DMS114 treated with DMSO at 0.1 percent for 48 hours (cell line): Measurements from ENCODE around the gene LMO1.

Experiments used
- DNase-seq: peaks from one replicate; lab custom pipeline; 2025; ENCODE audit not compliant: unreplicated experiment; lab: John Stamatoyannopoulos, UW

The LMO1 gene

DNA sequence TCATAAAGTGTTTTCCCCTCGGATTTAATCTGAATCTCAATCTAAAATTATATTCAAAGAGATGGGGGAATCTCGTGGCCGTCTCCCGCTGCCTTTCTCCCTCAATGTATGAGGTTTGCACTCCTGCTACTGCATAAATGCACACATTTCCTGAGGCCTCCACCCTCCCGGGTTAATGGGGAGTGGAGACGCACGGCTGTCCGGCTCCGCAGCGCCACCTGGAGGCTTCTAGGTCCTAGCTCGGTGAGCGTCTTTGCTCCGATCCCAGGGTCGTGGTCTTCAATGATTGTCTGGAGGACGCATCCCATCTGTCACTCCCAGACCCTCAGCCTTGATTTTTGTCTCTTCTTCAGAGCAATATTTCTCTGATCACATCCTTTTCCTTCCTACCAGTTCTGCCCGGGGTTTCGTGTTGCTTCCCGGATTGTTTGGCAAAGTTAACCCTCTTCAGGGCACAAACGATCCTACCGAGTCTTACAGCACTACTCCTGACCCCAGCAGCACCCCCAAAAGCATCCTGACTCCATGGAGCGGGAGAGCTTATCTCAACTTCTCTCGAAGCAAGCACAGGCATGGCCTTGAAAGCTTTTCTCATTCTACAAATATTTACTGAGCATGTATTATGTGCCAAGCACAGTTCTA is at the start of gene LMO1:
LMO1 (minus strand) TSS at position 110 of the 642 bp plus-strand sequence. CDS start 516 bp downstream, outside the sequence.
- DNase-seq: peak; percentile 22

DNA sequence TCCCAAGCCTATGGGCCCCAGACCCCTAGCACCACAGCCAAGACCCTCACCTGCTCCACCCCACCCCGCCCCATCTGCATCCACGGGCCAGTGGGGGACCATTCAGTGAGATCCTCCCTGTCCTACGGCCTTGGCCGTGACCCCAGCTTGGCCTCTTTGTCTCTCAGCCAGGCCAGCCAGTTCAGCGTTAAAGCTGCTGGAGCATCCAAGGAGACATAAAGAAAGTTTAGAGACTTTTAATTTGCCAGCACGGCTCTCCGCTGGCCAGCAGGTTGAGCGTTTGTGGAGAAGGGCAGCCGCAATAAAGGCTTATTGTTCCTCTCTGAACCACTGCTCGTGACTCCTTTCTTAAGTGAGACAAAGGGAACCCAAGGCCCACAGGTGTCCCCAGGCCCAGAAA is 49.3 kb upstream of the LMO1 start:
- no peak for DNase-seq

DNA sequence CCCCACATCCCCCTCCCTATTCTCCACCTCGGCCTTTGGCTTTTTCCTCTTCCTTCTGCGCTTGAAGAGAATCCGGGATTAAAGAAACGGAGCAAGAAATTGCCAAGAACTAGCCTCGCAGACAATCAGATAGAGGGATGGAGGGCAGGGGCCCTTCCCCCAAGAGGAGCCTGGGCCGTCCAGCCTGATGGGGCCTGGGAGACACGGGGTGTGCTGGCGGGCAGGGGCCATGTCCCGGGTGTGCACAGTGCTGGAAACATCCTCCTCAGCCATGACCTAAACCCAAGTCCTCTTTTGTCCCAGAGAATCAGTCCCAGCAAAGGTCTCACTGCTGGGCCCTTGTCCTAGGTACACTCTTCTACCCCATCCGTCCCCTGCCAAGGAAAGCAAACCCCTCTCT is 47.7 kb upstream of the LMO1 start:
- DNase-seq: no peak

DNA sequence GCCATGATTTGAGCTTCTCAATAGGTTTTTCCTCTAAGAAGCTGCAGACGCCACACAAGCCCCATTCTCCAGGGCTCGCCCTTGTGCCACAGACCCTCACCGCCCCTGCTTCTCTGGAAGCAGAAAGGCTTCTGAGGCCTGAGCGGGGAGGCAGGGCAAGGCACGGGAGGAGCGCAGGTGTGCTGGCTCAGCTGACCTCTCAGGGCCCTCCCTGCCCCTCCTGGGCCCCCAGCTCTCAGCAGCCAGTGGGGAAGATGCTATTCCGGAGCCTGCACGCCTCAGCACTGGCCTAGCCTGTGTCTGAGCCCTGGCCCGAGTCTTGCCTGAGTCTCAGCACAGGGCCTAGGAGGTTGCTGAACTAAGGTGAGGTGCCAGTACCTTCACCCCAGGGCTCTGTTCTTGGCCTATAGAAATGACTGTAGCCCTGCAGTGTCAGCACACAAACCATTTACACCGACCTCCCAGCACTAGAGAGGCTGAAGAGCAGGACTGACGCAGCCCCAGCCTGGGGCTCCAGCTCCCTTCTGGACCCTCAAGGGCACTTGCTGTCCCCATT is 47.1 kb upstream of the LMO1 start:
- DNase-seq: no peak

DNA sequence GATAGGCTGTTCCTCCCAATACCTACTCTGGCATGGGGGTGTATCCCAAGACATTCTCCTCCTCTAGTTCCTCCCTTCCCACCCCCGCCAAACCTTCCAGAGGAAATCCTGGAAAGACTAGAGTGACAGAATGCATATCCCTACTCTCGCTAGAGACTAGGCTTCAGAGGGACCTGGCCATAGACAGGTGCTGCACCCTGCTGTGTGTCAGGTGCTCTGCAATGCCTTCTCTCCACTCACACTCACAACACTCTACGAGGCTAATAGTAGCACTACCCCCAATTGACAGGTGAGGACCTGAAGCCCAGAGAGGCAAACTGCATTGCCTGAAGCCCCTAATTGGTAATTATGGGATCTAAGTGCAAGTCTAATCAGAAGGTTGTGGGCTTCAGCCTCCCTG is 46.2 kb upstream of the LMO1 start:
- DNase-seq: no peak

DNA sequence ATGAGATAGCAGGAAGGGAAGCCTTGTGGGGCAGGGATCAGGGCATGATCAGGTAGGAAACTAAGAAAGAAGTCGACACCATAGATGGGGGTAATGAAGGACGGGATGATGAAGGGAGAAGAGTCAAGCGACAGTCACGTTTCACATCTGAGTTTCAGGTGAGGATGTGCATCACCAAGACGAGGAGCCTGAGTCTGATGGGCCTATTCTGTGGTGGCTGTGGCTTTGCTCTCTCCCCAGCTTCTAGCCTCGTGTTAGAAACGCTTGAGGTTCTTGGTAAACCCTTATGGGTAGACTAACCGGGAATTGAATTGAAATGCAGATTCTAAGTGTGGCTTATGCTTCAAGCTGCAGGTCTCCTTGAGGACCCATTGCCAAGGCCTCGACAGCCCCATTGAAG is 45.6 kb upstream of the LMO1 start:
- no peak for DNase-seq

DNA sequence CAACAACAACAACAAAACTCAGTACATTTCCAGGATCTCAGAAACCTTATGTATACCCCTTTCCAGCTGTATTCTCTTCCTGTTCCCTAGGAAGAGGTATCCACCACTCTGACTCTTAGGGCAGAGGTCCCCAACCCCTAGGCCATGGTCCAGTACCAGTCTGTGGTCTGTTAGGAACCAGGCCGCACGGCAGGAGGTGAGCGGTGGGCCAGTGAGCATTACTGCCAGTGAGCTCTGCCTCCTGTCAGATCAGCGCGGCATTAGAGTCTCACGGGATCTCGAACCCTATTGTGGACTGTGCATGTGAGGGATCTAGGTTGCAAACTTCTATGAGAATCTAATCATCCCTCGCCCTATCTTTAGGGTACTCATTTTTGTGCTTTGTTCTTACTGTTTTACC is 43.9 kb upstream of the LMO1 start:
- DNase-seq: no peak

DNA sequence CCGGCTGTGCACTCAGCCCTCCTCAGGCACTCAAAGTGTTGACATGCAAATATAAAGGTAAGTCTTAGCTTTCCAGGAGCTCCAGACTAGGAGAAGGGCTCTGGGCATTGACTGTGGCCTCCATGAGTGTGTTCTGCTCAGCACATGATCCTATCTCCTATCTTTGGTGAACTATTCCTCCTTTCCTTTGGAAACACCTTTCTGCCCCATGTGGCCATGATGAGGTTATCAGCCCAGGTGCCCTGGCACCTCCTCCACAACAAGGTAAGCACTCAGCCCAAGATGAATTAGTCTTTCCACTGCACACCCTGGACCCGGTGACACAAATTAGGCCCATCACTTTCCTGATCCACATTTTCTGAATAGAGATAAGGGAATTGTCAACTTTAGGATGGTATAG is 37.9 kb upstream of the LMO1 start:
- no peak for DNase-seq

DNA sequence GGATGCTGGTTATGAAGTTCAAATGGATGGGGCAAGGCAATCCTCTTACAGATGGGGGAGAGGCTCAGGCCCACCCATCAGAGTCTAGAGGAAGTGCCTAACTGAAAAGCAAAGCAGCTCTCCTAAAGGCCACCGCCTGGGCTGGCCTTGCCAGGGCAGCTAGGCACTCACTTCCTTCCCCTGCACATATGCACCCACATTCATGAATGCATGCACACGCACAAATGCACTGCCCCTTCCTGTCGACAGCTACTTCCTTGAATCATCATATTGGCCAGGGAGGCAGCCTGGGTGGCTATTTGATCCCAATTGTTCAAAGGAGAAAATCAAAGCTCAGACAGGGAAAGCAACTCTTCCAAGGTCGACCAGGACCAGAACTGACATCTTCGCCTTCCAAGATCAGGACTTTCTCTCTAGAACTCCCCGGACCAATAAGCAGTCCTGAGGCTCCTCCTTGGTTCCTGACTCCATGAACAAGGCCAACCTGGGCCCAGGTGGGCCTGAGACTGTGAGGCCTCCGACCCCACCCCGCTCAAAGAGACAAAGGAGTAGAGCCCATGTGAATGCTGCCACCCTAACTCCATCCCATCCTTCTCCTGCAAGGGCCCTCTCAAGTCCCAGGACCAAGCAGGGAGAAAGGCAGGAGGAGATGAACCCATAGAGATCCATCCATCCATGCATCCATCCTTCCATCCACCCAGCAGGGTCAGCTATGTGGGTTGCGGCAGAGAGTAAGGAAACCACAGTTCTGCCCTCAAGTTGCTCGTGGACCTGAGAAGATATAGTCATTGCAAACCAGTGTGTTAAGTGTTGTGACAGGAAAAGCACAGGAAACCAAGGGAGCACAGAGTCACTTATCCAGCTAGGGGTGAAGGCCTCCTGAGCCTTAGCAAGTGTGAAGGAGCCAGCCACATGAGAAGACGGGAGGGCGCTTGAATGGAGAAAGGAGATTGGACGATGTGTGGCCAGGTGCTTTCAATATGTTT is 35.4 kb upstream of the LMO1 start:
- no peak for DNase-seq

DNA sequence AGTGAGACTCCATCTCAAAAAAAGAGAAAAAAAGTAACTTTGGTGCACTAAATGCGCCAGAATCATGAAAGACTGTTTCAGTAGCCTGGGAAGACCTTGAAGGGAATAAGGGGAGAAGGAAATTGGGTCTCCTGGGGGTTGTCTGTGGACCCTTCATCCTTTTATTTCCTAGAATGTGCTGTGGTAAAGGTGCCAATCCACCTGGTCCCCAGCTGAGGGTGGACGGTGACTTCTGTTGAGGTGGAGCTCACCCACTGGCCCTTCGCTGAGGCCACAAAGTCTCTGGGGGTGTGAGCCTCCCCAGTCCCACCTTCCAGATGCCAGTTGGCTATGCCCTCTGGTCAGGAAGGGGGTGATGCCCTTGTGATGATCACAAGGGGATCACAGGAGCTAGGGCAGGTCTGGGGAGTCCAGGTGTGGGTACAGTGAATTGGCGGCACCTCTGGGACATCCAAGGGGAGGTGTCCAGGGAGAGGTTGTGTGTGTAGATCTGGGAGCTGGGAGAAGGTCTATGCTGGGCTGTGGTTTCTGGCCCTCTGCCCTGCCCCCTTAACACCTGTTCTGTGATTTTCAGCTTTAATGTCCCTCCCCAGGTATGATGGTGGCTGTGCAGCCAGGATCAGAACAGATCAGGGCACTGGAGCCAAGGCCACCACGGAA is 34.2 kb upstream of the LMO1 start:
- DNase-seq: no peak

DNA sequence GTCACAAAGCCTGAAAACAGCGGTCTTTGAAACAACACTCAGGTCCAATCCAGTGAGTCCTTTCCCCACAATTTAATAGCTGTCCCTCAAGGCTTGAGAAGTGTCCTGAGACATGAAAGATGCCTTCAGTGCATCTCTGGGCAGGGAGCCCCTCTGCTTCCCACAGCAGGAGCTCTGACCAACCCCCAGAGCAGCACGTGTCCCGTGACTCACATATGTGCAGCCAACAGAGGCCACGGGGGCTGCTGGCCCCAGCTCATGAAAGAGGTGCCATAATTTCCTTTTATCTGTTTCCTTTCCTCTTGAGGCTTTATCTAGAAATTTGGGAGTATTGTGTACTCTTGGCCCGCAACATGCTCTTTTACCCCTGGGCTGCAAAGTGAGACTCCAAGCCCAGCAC is 33.2 kb upstream of the LMO1 start:
- DNase-seq: no peak

DNA sequence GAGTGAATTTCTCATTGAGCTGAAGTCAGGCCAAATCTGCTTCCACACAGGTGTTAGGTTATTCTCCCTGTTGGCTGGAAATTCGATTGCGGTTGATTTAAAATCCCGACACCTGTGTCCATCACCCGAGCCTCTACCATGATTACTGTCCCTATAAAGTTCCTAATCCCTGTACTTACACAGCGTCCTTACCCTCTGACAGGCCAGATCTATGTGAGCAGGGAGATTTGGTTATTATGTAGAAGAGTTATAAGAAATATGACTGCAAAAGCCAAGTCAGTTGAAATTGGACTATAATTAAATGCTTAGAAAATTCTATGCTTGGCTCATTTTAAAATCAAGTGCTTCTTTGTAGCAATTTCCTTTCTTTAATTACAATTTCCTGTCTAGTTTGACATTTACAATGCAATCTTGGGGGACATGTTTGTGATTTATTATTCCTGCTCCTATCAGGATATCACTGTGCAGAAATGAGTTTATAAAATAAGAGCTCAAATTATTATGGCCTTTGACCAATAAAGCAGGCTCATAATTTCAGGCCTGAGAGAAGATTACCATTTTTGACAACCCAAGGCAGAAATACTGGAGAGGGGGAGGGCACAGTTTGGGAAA is 32.5 kb upstream of the LMO1 start:
- no peak for DNase-seq

DNA sequence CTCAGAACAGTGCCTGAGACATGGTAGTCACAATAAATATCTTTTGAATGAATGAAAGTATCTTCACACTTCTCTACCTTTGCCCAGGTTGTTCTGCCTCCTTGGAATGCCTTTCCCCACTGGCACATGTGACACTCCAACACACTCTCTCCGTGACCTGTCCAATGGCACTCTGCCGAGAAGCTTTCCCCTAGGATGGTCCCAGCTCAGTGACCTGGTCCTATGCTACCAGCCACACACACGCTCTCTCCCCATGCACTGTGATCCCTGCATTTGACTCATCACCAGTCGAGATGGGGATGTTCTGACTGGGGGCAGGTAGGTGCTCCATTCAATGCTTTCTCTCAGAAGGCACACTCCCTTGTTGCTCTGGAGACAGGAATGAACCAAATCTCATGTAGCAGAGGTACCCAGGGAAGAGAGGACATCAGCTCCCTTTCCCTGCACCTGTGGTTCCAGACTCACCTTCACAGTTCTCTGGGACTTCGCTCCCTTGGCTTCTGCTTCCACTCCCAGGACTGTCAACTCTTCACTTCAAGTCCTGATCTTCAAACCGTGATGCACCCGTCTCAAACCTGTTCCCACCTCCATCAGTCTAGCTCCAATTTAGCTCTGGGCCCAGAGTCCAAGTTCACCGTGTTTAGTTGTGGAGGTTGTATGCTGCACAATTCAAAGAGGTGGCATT is 30.7 kb upstream of the LMO1 start:
- no peak for DNase-seq

DNA sequence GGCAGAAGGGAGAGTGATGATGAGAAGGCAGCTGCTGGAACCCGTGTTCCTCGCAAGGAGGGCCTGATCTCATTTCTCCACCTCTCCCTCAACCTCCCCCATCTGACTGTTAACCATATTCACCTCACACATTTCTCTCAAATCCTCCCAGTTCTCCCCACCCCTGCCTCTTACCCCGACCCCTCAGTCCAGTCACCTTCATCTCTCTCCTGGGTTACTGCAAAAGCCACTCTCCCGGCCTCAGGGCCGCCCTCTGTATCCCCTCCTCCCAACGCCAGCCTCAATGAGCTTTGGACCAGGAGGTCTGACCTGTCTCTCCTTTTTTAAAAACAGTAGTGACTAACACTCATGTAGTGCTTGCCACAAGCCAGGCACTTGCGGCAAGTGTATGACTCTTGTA is 29.5 kb upstream of the LMO1 start:
- DNase-seq: no peak

DNA sequence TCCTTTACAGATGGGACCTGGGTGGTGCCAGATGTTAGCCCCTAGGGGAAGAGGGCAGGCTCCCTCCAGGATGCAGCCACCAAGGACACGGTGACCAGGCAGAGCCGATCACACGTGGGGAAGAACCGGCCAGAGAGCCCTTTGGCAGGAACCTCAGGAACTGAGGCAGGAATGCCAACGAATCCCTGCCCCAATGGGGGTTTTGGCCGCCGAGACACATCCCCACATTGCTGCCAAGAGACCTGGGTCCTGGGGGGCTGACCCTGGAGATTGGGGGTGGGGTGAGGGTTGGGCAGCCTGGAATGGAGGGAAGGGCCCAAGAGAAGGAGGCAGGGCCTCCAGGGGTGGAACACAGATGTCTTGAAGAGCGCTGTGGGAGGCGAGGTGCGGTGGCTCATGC is 28.7 kb upstream of the LMO1 start:
- no peak for DNase-seq

DNA sequence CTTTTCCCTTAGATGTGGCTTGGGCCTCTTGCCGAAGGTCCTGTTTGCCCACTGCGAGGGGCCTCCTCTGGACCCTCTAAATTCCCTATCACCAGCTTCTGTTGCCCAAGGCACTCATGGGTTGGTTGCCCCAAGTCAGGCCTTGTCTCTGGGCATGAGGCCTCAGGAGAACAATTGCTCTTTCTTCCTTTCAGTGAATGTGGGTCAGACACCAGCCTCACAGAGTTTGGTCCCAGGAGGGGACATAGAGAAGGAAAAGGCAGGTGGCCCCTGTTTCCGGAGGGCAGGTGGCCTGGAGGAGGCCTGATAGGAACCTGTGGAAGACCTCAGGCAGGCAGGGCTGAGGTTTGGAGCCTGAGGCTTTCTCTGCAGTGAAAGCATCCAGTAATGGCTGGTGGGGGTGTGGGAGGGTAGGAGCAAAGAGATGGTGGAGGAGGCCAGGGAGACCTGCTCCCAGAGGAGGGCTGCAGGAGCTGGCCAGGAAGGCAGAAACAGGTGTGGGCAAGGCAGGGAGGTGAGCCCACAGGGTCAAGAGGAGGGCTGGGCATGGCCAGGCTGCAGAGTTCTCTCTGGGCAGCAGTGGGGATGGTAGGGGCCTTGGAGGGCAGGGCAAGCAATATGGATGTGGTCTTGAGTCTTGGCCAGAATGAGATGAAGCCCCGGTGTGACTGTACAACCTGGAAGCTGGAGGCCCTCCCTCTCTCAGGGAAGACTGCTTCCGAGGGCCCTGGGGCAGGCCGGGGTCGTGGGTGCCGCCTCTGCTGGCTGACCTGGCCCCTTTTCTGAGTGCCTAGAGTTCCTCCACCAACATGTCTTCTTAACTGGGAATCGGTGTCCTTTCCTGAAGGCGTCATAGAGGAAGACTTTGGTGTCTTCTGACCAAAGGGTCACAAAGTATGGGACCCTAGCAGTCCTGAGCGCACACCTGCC is 28.0 kb upstream of the LMO1 start:
- no peak for DNase-seq

DNA sequence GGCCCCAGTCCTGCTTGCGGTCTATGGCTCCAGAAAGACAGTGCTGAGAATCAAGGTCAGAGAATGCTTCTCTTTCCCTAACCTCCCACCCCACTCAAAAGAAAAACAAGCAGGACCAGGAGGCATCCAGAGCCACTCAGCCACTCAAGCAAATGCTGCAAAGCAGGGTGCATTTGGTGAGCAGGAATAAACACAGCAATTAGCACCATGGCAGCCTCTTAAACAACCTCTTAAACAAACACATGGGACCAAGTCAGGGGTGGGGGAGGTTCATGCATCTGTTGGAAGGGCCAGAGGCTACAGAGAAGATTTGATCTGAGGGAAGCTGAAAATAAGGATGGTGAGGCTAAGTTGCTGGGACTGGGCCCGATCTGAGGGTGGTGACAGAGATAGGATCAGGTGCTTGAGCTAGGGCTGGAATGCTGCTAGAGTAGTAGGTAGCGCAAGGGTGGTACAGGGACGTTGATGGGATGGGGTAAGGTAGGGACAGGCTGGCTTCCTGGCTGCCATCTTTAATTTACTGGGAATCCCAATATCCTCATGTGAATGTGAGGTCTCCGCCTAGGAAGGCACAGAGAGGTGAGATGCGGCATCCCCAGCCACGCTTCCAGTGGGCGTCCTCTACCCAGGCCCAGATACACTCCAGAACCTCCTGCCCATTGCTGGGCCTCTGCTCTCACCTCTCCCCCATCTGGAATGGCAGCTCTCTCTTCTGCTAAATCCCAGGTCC is 26.6 kb upstream of the LMO1 start:
- no peak for DNase-seq

DNA sequence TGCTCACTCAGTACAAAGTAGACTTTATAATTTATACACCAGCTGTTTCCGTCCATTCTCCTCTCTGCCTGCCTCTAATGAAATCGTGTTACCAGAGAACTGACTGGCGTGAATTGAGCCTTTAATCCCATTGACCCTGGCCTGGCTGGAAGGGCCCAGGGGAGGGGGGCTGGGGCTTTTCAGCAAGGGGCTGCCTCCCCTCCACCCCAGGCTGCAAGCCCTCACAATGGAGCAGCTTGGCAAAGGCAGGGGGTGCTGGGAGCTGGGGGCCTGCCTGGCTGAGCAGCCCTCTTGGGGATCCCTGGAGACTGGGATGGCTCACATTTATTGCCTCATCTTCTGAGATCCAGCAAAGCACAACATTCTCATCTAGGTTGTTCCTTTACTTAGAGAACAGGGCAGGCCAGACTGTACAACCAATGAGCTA is 25.8 kb upstream of the LMO1 start:
- no peak for DNase-seq
